AG09319 (cell line): ENCODE measurements around the gene ANXA11.

Source experiments
- DNase-seq: peaks from one replicate; pipeline ENCODE4 v3.0.0-alpha.2; 2010; ENCODE audit warnings: low read depth; ENCODE audit errors: extremely low read depth
- CTCF ChIP-seq: IDR thresholded peaks from 2 replicates; pipeline ENCODE4 v1.5.1; 2011; ENCODE audit warnings: low read depth, mild to moderate bottlenecking, inconsistent platforms, low read length, moderate library complexity

Gene ANXA11

GRCh38 chr10:80122746-80123145 lies 82.6 kb downstream of the ANXA11 start:
- DNase-seq = no peak
- no peak for TF ChIP-seq CTCF

GRCh38 chr10:80122110-80122710 lies 83.1 kb downstream of the ANXA11 start:
- no peak for TF ChIP-seq CTCF
- no peak for DNase-seq

- TF ChIP-seq CTCF = no peak
- DNase-seq = no peak
Observed at GRCh38 chr10:80118669-80119068, 86.7 kb downstream of the ANXA11 start.

- no peak for DNase-seq
- TF ChIP-seq CTCF = no peak
Observed at GRCh38 chr10:80110986-80111385, 94.4 kb downstream of the ANXA11 start.

- no peak for DNase-seq
- no peak for TF ChIP-seq CTCF
Observed at GRCh38 chr10:80108576-80109239, 96.6 kb downstream of the ANXA11 start.

- peak; percentile 94 for DNase-seq
- TF ChIP-seq CTCF = no peak
Observed at GRCh38 chr10:80104066-80104926, 101.0 kb downstream of the ANXA11 start.
